Activated naive CD4-positive, alpha-beta T cell treated with anti-CD3 and anti-CD28 coated beads, Interleukin-2, amount 50 U/mL, for 72 hours (primary cell): ENCODE data around the gene TMEM147. TPM values are rescaled to one million over a fixed set of nuclear protein-coding genes. Genes with fewer than 3 reads are reported as not detected.
A peak's percentile ranks its signal among the peaks of the same experiment; 100 is the strongest.
"Not testable (repeated sequence)": the region's sequence is repeated elsewhere in the genome, so short reads cannot be mapped to it uniquely, and the experiment has no call there.

ENCODE experiments used
- ATAC-seq, 2 donors: fragments of 150-1000 bp; cut with Tn5 transposase; 2 replicates each; pipeline ENCODE4 v1.10.0; 2021; ENCODE audit warnings: mild to moderate bottlenecking in 2 of 2, moderate library complexity in 2 of 2
- DNase-seq, 2 donors: peaks; one replicate each; pipeline ENCODE4 v3.0.0; 2021 to 2022; ENCODE audit warnings: low spot score in 2 of 2
- H3K27ac Mint-ChIP-seq, 2 donors: one replicate each; pipeline ENCODE4 v1.8.0; 2022; ENCODE audit warnings: mild to moderate bottlenecking in 2 of 2, mixed read lengths in 2 of 2
- H3K36me3 Mint-ChIP-seq, 2 donors: one replicate each; pipeline ENCODE4 v1.8.0; 2022; ENCODE audit warnings: mixed read lengths in 2 of 2
- H3K9me3 Mint-ChIP-seq, 2 donors: one replicate each; pipeline ENCODE4 v1.8.0; 2022; ENCODE audit warnings: mixed read lengths in 2 of 2
- total RNA-seq, 2 donors: library from RNA; stranded (reverse); gene quantifications; one replicate each; pipeline ENCODE4 v1.2.3, GENCODE V29; 2022

TMEM147 gene
- total RNA-seq, 2 donors from 2014 or later: 44.1 to 69.1 TPM

GRCh38 chr19:35565016-35565856, 19.8 kb downstream of the TMEM147 start:
- DNase-seq (no peak), ATAC-seq (no peak)
- Mint-ChIP-seq H3K9me3 (no peaks in the 10 kb centered on the region), H3K36me3 (no peaks in the 10 kb centered on the region), H3K27ac (no peak overlapping the region)

DNA sequence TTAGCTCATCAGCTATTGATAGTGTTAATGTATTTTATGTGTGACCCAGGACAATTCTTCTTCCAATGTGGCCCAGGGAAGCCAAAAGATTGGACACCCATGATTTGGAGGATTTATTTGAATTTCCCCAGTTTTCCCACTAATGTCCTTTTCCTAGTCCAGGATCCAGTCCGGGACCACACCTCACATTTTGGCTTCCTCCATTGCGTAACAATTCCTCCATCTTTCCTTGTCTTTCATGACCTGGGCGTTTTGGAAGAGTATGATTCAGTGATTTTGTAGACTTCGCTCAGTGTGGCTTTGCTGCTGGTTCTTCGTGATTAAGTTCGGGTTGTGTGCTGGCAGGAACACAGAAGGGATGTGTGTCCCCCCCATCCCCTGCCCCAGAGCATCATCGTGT, 21.3 kb downstream of the TMEM147 start:
- Mint-ChIP-seq H3K27ac (no peak overlapping the region), H3K36me3 (no peaks in the 10 kb centered on the region), H3K9me3 (no peaks in the 10 kb centered on the region)
- DNase-seq (no peak), ATAC-seq (no peak)

DNA sequence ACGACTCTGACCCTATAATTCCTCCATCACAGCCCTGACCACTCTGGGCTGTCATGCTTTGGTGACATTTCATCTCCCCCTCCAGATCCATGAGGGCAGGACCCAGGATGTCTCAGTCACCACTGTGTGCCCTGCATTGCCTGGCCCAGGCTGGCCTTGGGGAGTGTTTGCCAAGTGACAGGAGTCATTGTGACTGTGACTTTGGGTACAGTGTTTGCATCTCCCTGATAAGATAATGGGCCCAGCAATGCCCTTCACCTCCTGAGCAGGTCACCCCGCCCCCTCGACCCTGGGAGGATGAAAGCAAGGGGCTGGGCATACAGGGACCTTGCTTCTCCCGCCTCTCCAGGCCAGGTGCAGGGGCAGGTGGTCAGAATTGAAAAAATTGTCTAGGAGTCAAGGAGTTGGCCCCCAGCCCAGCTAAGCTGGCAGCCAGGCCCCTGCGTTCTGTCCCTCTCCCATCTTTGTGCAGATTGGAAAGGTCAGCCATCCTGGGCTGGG, 23.9 kb downstream of the TMEM147 start:
- DNase-seq (no peak), ATAC-seq (no peak)
- Mint-ChIP-seq H3K9me3 (no peaks in the 10 kb centered on the region), H3K36me3 (no peaks in the 10 kb centered on the region), H3K27ac (no peak overlapping the region)

GRCh38 chr19:35571406-35571965, 26.1 kb downstream of the TMEM147 start:
- no peak overlapping the region for H3K27ac Mint-ChIP-seq
- DNase-seq (no peak), ATAC-seq (no peak)
- peaks cover 12 to 14% of the 10 kb centered on the region in 2 donors for H3K36me3 Mint-ChIP-seq
- H3K9me3 Mint-ChIP-seq: peaks cover 11 to 19% of the 10 kb centered on the region in 2 donors

GRCh38 chr19:35577918-35578317, 32.5 kb downstream of the TMEM147 start:
- peaks cover 18 to 27% of the 10 kb centered on the region in 2 donors for H3K9me3 Mint-ChIP-seq
- no peak for ATAC-seq
- H3K27ac Mint-ChIP-seq: no peak overlapping the region
- H3K36me3 Mint-ChIP-seq: peaks cover 26 to 27% of the 10 kb centered on the region in 2 donors
- DNase-seq: no peak

GRCh38 chr19:35578707-35579106, 33.3 kb downstream of the TMEM147 start:
- peaks cover 23 to 27% of the 10 kb centered on the region in 2 donors for H3K9me3 Mint-ChIP-seq
- ATAC-seq: no peak
- peaks cover 26 to 27% of the 10 kb centered on the region in 2 donors for H3K36me3 Mint-ChIP-seq
- no peak overlapping the region for H3K27ac Mint-ChIP-seq
- no peak for DNase-seq

GRCh38 chr19:35582760-35583159, 37.3 kb downstream of the TMEM147 start:
- Mint-ChIP-seq H3K9me3 (peaks cover 0 to 5% of the 10 kb centered on the region in 2 donors), H3K36me3 (peaks cover 2% of the 10 kb centered on the region in 2 donors), H3K27ac (no peak overlapping the region)
- ATAC-seq: no peak
- no peak for DNase-seq

- DNase-seq: no peak
- ATAC-seq: peak in 1 of 2 donors; percentile 65
These were observed 40.4 kb downstream of the TMEM147 start, which contains the start of gene PMIS2 for GRCh38 chr19:35585848-35586247. PMIS2 (plus strand) TSS chr19:35586173; CDS start chr19:35586260, 87 bp downstream.

DNA sequence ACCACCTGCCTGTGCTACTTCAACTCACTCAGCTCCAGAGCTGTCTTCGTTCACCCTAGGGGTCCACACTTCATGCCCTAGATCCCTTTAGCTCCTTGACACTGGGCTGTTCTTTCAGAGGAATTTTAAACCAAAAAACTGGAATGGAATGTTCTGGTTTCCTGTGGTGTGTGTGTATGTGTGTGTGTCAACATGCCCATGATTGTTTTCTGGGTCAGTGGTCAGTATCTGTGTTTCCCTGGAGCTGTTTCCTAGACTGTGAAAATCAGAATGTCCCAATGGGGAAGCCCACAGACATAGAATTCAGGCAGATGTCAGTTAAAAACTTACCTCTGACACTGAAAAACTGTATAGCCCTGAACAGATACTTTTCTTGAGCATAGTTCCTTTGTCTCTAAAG, 41.9 kb downstream of the TMEM147 start:
- ATAC-seq: no peak
- no peak overlapping the region for H3K27ac Mint-ChIP-seq
- peaks cover 0 to 5% of the 10 kb centered on the region in 2 donors for H3K9me3 Mint-ChIP-seq

More at GRCh38 chr19:35585848-35586247, 40.4 kb downstream of the TMEM147 start, which contains the start of gene PMIS2:
- H3K27ac Mint-ChIP-seq: no peak within 1 kb of the TSS
- peaks cover 0 to 5% of the 10 kb centered on the region in 2 donors for H3K9me3 Mint-ChIP-seq
- H3K36me3 Mint-ChIP-seq: no peaks in the 10 kb centered on the region

GRCh38 chr19:35590875-35591274, 45.4 kb downstream of the TMEM147 start:
- Mint-ChIP-seq H3K9me3 (no peaks in the 10 kb centered on the region), H3K36me3 (no peaks in the 10 kb centered on the region), H3K27ac (no peak overlapping the region)
- DNase-seq: no peak
- no peak for ATAC-seq

More for the DNA sequence above, 41.9 kb downstream of the TMEM147 start:
- DNase-seq: no peak
- H3K36me3 Mint-ChIP-seq: no peaks in the 10 kb centered on the region

- no peak for DNase-seq
- Mint-ChIP-seq H3K9me3 (no peaks in the 10 kb centered on the region), H3K27ac (peak overlapping the region in 1 of 2 donors; percentile 50), H3K36me3 (no peaks in the 10 kb centered on the region)
- ATAC-seq: no peak
These were observed 46.8 kb downstream of the TMEM147 start for GRCh38 chr19:35592226-35592625.

DNA sequence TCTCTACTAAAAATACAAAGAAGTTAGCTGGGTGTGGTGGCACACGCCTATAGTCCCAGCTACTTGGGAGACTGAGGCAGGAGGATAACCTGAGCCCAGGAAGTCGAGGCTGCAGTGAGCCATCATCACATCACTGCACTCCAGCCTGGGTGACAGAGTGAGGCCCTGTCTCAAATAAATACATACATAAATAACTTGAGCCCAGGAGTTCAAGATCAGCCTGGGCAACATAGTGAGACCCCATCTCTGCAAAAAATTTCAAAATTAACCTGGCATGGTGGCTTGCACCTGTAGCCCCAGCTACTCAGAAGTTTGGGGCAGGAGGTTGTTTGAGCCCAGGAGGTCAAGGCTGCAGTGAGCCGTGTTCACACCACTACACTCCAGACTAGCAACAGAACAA, 49.6 kb downstream of the TMEM147 start:
- not testable (repeated sequence) for DNase-seq, H3K27ac Mint-ChIP-seq, ATAC-seq, H3K36me3 Mint-ChIP-seq, H3K9me3 Mint-ChIP-seq

DNA sequence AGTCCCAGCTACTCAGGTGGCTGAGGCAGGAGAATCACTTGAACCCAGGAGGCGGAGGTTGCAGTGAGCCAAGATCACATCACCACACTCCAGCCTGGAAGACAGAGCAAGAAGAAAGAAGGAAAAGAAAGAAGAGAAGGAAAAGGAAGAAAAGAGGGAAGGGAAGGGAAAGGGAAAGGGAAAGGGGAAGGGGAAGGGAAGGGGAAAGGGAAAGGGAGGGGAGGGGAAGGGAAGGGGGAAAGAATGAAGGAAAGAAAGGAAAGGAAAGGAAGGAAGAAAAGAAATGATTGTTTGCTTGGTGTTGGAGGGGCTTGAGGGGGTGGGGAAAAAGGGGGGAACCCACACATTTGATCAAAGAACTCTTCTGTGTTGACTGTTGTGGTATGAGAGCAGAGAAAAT, 50.5 kb downstream of the TMEM147 start:
- H3K27ac Mint-ChIP-seq: peak overlapping the region in 1 of 2 donors; percentile 11
- ATAC-seq: no peak
- no peaks in the 10 kb centered on the region for H3K36me3 Mint-ChIP-seq
- no peak for DNase-seq
- H3K9me3 Mint-ChIP-seq: no peaks in the 10 kb centered on the region

- DNase-seq (peak in 1 of 2 donors; percentile 20), ATAC-seq (peak; percentile 89 to 93)
- H3K27ac Mint-ChIP-seq: peak overlapping the region; percentile 11 to 60
- no peaks in the 10 kb centered on the region for H3K9me3 Mint-ChIP-seq
- H3K36me3 Mint-ChIP-seq: no peaks in the 10 kb centered on the region
These were observed 51.1 kb downstream of the TMEM147 start for GRCh38 chr19:35596366-35596999.
